Left lung (tissue), 10 donors: ENCODE measurements around the gene IKZF3. TPM values are rescaled to one million over a fixed set of nuclear protein-coding genes. Genes with fewer than 3 reads are reported as not detected.

Source experiments
- ATAC-seq: fragments of 200-7000 bp; cut with Tn5 transposase; one replicate; pipeline ENCODE4 v1.9.1; 2020; ENCODE audit warnings: moderate library complexity
- DNase-seq, 4 donors: peaks; one replicate each; pipeline ENCODE4 v3.0.0-alpha.2; 2013 to 2020
- H3K27ac ChIP-seq, 2 donors: fragments of 200-600 bp; sonication (generic) in 1 of 2; one replicate each; pipeline versions ENCODE4 v1.5.0 to v1.8.0; 2020 to 2021
- H3K27me3 ChIP-seq, 2 donors: fragments of 200-600 bp; sonication (generic) in 1 of 2; one replicate each; pipeline versions ENCODE4 v1.5.0 to v1.8.0; 2020 to 2021
- H3K36me3 ChIP-seq, 2 donors: fragments of 200-600 bp; sonication (generic) in 1 of 2; one replicate each; pipeline versions ENCODE4 v1.5.0 to v1.8.0; 2020 to 2021
- H3K4me1 ChIP-seq, 2 donors: fragments of 200-600 bp; one replicate each; pipeline ENCODE4 v1.8.0; 2021
- H3K4me3 ChIP-seq, 2 donors: fragments of 200-600 bp; sonication (generic) in 1 of 2; one replicate each; pipeline versions ENCODE4 v1.5.0 to v1.8.0; 2020 to 2021; ENCODE audit warnings: mild to moderate bottlenecking in 1 of 2
- H3K9me3 ChIP-seq, 2 donors: fragments of 200-600 bp; sonication (generic) in 1 of 2; one replicate each; pipeline versions ENCODE4 v1.5.0 to v1.8.0; 2020 to 2021
- intact Hi-C, 2 donors: fragments of 100-400 bp; cut with DNase I; formaldehyde crosslinking; loops; one replicate each; pipeline versions ENCODE4 v1.11.2 to v1.14.2; 2022
- polyA plus RNA-seq, 6 donors: library from polyadenylated mRNA; unstranded; fragments of 120-200 nt; gene quantifications; one replicate each; pipeline ENCODE4 v1.2.1, GENCODE V29; 2013; ENCODE audit not compliant: insufficient read length in 6 of 6
- total RNA-seq, 2 donors: library from RNA; stranded (reverse); fragmentation: NEBNext Ultra II Directional; extraction: Animal tissue kit (Norgen Biotek cat#: 25700); gene quantifications; one replicate each; pipeline ENCODE4 v1.2.1, GENCODE V29; 2021
- TF ChIP-seq, protein P1 (sequence below), 2 donors: fragments of 200-600 bp; sonication (generic) in 1 of 2; IDR thresholded peaks; one replicate each; pipeline versions ENCODE4 v1.5.0 to v1.8.0; 2021; ENCODE audit warnings: antibody characterized with exemption in 2 of 2
- donor health status: DM: no; HTN: yes; CAD: no.
- donor health status: DM: no; HTN: no; CAD: no.

IKZF3 gene
- total and polyA plus RNA-seq, 8 donors = 1.2 to 6.6 (median 1.7) TPM

DNA sequence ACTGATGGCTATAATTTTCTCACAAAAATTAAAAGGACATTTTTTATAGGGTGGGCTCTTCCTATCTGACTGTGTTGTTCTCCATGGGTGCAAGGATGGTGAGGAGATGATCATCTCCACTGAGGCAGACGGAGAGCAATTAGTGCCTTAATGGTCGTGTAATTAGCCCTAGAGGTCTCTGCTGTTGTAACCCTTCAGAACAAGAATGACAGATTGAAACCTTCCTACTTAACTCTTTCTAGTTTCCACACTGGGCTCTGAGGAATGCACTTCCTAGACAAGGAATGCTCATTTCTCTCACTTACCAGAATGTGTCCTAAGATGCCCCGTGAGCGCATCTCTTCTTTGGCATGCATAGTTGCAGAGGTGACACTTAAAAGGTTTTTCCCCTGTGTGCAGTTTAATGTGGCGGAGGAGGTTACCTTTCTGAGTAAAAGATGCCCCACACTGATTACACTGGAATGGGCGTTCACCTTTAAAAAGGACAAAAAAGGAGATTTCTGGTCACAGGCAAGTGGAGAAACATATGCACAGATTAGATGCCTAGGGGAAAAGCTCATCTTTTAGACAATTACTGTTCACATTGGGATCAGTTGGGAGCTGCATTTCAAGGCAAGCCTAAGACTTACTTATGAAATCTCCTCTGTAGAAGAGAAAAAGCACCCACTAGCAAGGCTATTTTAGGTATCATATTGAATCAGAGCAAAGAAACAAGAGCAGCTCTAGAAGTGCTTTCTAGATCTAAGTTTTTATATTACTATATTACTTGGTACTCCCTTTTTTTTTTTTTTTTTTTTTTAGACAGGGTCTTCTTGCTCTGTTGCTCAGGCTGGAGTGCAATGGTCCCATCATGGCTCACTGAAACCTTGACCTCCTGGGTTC is 72.8 kb downstream of the IKZF3 start:
- Histone ChIP-seq H3K4me3 (no peak overlapping the region), H3K9me3 (no peaks in the 10 kb centered on the region), H3K27ac (no peak overlapping the region), H3K36me3 (no peaks in the 10 kb centered on the region), H3K27me3 (peaks cover 3 to 17% of the 10 kb centered on the region in 2 donors), H3K4me1 (no peaks in the 10 kb centered on the region)
- TF ChIP-seq, protein P1, sequence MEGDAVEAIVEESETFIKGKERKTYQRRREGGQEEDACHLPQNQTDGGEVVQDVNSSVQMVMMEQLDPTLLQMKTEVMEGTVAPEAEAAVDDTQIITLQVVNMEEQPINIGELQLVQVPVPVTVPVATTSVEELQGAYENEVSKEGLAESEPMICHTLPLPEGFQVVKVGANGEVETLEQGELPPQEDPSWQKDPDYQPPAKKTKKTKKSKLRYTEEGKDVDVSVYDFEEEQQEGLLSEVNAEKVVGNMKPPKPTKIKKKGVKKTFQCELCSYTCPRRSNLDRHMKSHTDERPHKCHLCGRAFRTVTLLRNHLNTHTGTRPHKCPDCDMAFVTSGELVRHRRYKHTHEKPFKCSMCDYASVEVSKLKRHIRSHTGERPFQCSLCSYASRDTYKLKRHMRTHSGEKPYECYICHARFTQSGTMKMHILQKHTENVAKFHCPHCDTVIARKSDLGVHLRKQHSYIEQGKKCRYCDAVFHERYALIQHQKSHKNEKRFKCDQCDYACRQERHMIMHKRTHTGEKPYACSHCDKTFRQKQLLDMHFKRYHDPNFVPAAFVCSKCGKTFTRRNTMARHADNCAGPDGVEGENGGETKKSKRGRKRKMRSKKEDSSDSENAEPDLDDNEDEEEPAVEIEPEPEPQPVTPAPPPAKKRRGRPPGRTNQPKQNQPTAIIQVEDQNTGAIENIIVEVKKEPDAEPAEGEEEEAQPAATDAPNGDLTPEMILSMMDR (IDR thresholded peaks at IDR 0.05) = no peak
- no peak for DNase-seq
- no peak for ATAC-seq
- intact Hi-C loops = no loop called here

- Histone ChIP-seq H3K27me3 (peaks cover 3 to 20% of the 10 kb centered on the region in 2 donors), H3K9me3 (no peaks in the 10 kb centered on the region), H3K36me3 (no peaks in the 10 kb centered on the region), H3K27ac (no peak overlapping the region), H3K4me3 (no peak overlapping the region), H3K4me1 (peaks cover 0 to 3% of the 10 kb centered on the region in 2 donors)
- DNase-seq (no peak), ATAC-seq (no peak)
- intact Hi-C loops = no loop called here
- TF ChIP-seq, protein P1 (IDR thresholded peaks at IDR 0.05) = no peak
Measured at GRCh38 chr17:39787743-39788484, 76.2 kb downstream of the IKZF3 start.

GRCh38 chr17:39787041-39787440 is 77.1 kb downstream of the IKZF3 start:
- H3K27ac ChIP-seq = no peak overlapping the region
- DNase-seq (no peak), ATAC-seq (no peak)
- peaks cover 0 to 9% of the 10 kb centered on the region in 2 donors for H3K4me1 ChIP-seq
- no peaks in the 10 kb centered on the region for H3K9me3 ChIP-seq
- H3K4me3 ChIP-seq = no peak overlapping the region
- intact Hi-C loops = no loop called here
- TF ChIP-seq, protein P1 (IDR thresholded peaks at IDR 0.05) = no peak
- H3K27me3 ChIP-seq = peaks cover 3 to 20% of the 10 kb centered on the region in 2 donors
- no peaks in the 10 kb centered on the region for H3K36me3 ChIP-seq

- Histone ChIP-seq H3K9me3 (no peaks in the 10 kb centered on the region), H3K36me3 (no peaks in the 10 kb centered on the region), H3K4me3 (no peak overlapping the region), H3K4me1 (peaks cover 8 to 26% of the 10 kb centered on the region in 2 donors), H3K27me3 (peaks cover 0 to 32% of the 10 kb centered on the region in 2 donors), H3K27ac (peak overlapping the region in 1 of 2 donors; percentile 51)
- ATAC-seq = peak; percentile 52
- TF ChIP-seq, protein P1 (IDR thresholded peaks at IDR 0.05) = no peak
- intact Hi-C loops = no loop called here
- DNase-seq = no peak
Measured at GRCh38 chr17:39782980-39783379, 81.1 kb downstream of the IKZF3 start.

- peaks cover 0 to 32% of the 10 kb centered on the region in 2 donors for H3K27me3 ChIP-seq
Measured at GRCh38 chr17:39782481-39782880, 81.6 kb downstream of the IKZF3 start.

More at GRCh38 chr17:39782481-39782880, 81.6 kb downstream of the IKZF3 start:
- TF ChIP-seq, protein P1 (IDR thresholded peaks at IDR 0.05) = no peak
- intact Hi-C loops = no loop called here
- H3K36me3 ChIP-seq = no peaks in the 10 kb centered on the region
- peak in 2 of 4 donors; percentile 33 to 80 for DNase-seq
- H3K9me3 ChIP-seq = no peaks in the 10 kb centered on the region
- peak; percentile 82 for ATAC-seq
- H3K4me1 ChIP-seq = peaks cover 8 to 26% of the 10 kb centered on the region in 2 donors
- H3K4me3 ChIP-seq = no peak overlapping the region
- H3K27ac ChIP-seq = peak overlapping the region in 1 of 2 donors; percentile 65
